Measurements from ENCODE around the gene FPGS. TPM values are rescaled to one million over a fixed set of nuclear protein-coding genes. Genes with fewer than 3 reads are reported as not detected.

Gene FPGS
- 70.6 TPM for total RNA-seq (2021; ENCODE audit: unreplicated experiment)
- 57.9 and 59.2 TPM in 2 replicates for polyA plus RNA-seq (2012)
- percentile 75 among the genes with signal in this experiment for Bru-seq, nascent RNA
- BruChase-seq, experiment 1, labeled RNA remaining after a 6-hour chase = percentile 78 among the genes with signal in this experiment
- BruChase-seq, experiment 2, labeled RNA remaining after a 2-hour chase = percentile 75 among the genes with signal in this experiment
- long read RNA-seq, transcript FPGS-203 (15 exons, 2,279 nt) = major isoform, 97 of 157 reads
- long read RNA-seq, transcript FPGS-201 (15 exons, 2,278 nt) = minor isoform, 6 of 157 reads
- long read RNA-seq, partial matches to known transcripts = 14 of 157 reads
- long read RNA-seq, other reads (novel, unspliced or antisense) = 36 of 157 reads

DNA sequence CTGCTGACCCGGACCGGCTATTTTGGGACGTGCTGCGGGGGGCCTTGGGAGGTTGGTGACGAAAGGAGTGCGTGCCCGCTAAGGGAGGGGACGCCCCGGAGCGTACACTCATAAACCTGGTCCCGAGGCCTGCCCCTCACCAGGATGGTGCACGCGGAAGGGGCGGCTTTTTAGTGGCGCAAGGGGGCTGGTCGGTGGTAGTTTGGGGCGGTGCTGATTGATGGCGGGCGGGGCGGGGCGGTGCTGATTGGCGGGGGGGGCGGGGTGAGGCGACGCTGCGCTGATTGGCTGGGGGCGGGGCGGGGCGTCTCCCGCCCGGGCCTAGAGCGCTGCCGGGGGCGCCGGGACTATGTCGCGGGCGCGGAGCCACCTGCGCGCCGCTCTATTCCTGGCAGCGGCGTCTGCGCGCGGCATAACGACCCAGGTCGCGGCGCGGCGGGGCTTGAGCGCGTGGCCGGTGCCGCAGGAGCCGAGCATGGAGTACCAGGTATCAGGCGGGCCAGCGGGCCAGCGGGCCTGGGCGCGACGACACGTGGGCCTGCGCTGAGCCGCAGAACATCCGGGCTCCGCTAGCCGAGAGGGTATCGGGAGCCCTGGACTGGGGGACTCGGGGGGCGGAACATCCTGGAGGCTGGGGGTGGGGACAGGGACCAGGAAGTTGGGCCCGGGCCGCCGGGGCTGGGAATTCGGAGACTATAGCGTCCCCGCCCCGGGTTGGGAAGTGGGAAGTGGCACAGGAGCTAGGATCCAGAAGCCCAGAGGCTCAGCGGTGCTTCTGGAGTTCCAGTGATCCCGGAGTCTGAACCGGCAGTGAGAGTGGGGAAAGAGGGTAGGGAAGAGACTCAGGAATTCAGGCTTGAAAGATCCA is at the start of gene FPGS:
TSS of gene FPGS (plus strand) at position 307 of the 868 bp plus-strand sequence. CDS start at position 350, 43 bp downstream.
- H3K4me1 ChIP-seq (ENCODE audit: control insufficient read depth in 1 of 2, insufficient read depth in 2 of 2, low read length in 2 of 2) = peaks cover 19 to 27% of the 10 kb centered on the region in 2 experiments
- H3K4me2 ChIP-seq (ENCODE audit: low read length) = peak within 1 kb of the TSS; percentile 96
- POLR2A ChIA-PET = interaction anchor here (0.9 to 1.3 kb wide), 5 partner anchors 10 to 66 kb away, joined by 3 to 6 read pairs (median 3); no protein-coding TSS in a partner anchor
- peak within 1 kb of the TSS; percentile 69 to 73 for H3K4me3 ChIP-seq (replicated peaks in 1 of 2; ENCODE audit: low read depth in 1 of 2, low read length in 2 of 2)
- TF ChIP-seq TCF7L2 (IDR thresholded peaks at IDR 0.05; ENCODE audit: borderline replicate concordance, extremely low read depth, insufficient read depth, insufficient read length) (peak; percentile 47), POLR2AphosphoS5 (IDR thresholded peaks at IDR 0.05; ENCODE audit: low read depth, low read length) (peak; percentile 59), CTCF (IDR thresholded peaks at IDR 0.05 in 2 of 3, conservative IDR thresholded peaks at IDR 0.05 in 1 of 3; ENCODE audit: borderline replicate concordance in 1 of 3, insufficient read depth in 1 of 3, low read depth in 2 of 3, low read length in 2 of 3) (no peak; a peak in 1 of 6 replicates), ZFX (IDR thresholded peaks at IDR 0.05) (peak; percentile 93), CBX3 (IDR thresholded peaks at IDR 0.05; ENCODE audit: low read depth) (no peak)
- peaks cover 4% of the 10 kb centered on the region; the same call in 1 of the 2 replicates for H4K20me1 ChIP-seq (ENCODE audit: insufficient read depth)
- RAD21 ChIA-PET (ENCODE audit: low non-redundant PET in 1 of 2, low total read pairs in 2 of 2, uncharacterized antibody in 2 of 2, unreplicated experiment in 2 of 2) = no interaction called here
- peak within 1 kb of the TSS; percentile 86 for H3K9ac ChIP-seq (ENCODE audit: low read length)
- H3K79me2 ChIP-seq (ENCODE audit: insufficient read depth, low read length) = peaks cover 35% of the 10 kb centered on the region
- no peaks in the 10 kb centered on the region for H3K27me3 ChIP-seq (ENCODE audit: insufficient read depth, low read length)
- H3K9me3 ChIP-seq (ENCODE audit: control insufficient read depth in 1 of 2, insufficient read depth in 1 of 2, low read depth in 1 of 2, low read length in 2 of 2) = no peaks in the 10 kb centered on the region
- intact Hi-C loops (cut with micrococcal nuclease) = loop anchor here (2.0 kb wide), 1 partner anchor 116 kb away; no protein-coding TSS in a partner anchor
- peak; percentile 68 for DNase-seq (ENCODE audit: low read depth, low spot score)
- ATAC-seq = peak; percentile 84
- H2AFZ ChIP-seq (ENCODE audit: low read depth, low read length, poor library complexity, severe bottlenecking) = peak within 1 kb of the TSS; percentile 76
- peaks cover 0 to 17% of the 10 kb centered on the region in 2 experiments; a peak in 1 of 4 replicates for H3K36me3 ChIP-seq (ENCODE audit: control insufficient read depth in 1 of 2, insufficient read depth in 2 of 2, low read length in 2 of 2)
- no peaks in the 10 kb centered on the region for H3K9me2 ChIP-seq (ENCODE audit: insufficient read depth)
- BruUV-seq (replicated peaks) = no TSS peak
- H3K27ac ChIP-seq (ENCODE audit: low read depth, low read length) = peak within 1 kb of the TSS; percentile 74
- CTCF ChIA-PET = interaction anchor here (1.4 to 2.0 kb wide), 2 partner anchors 10 to 118 kb away, joined by 3 to 6 read pairs; no protein-coding TSS in a partner anchor
